Neural cell (in vitro differentiated cells): ENCODE data around the gene DSEL. TPM values are rescaled to one million over a fixed set of nuclear protein-coding genes. Genes with fewer than 3 reads are reported as not detected.

Source experiments
- H2AFZ ChIP-seq: fragments of 200-600, 300-800 bp; sonication (generic), shearing (Covaris generic); 2 replicates; pipeline ENCODE4 v1.6.0; 2014; ENCODE audit warnings: low read depth, mild to moderate bottlenecking, antibody characterized with exemption, low read length, moderate library complexity
- H3F3A ChIP-seq: fragments of 200-600 bp; shearing (Covaris generic); 2 replicates; pipeline ENCODE4 v1.6.1; 2016; ENCODE audit warnings: mild to moderate bottlenecking, moderate library complexity, mixed read lengths, antibody characterized with exemption, low read length; ENCODE audit not compliant: insufficient read depth, poor library complexity, severe bottlenecking
- H3K27ac ChIP-seq: fragments of 200-600, 300-800 bp; sonication (generic), shearing (Covaris generic); 2 replicates; pipeline ENCODE4 v1.5.1; 2014; ENCODE audit warnings: mild to moderate bottlenecking, low read length, moderate library complexity
- H3K27me3 ChIP-seq: fragments of 300-800, 200-600 bp; sonication (generic), shearing (Covaris generic); 2 replicates; pipeline ENCODE4 v1.6.0; 2014; ENCODE audit warnings: mild to moderate bottlenecking, low read depth, low read length, moderate library complexity; ENCODE audit not compliant: insufficient read depth
- H3K36me3 ChIP-seq: fragments of 300-800, 200-600 bp; sonication (generic), shearing (Covaris generic); 2 replicates; pipeline ENCODE4 v1.5.1; 2014; ENCODE audit warnings: mild to moderate bottlenecking, antibody characterized with exemption, low read length, moderate library complexity; ENCODE audit not compliant: insufficient read depth
- H3K4me2 ChIP-seq: fragments of 300-800, 200-600 bp; sonication (generic), shearing (Covaris generic); 2 replicates; pipeline ENCODE4 v1.6.0; 2014; ENCODE audit warnings: mild to moderate bottlenecking, low read length
- H3K4me3 ChIP-seq: fragments of 300-800, 200-600 bp; sonication (generic), shearing (Covaris generic); 2 replicates; pipeline ENCODE4 v1.5.1; 2014; ENCODE audit warnings: mild to moderate bottlenecking, low read length, moderate library complexity
- H3K79me2 ChIP-seq: fragments of 200-600 bp; shearing (Covaris generic); replicated peaks from 2 replicates; pipeline ENCODE4 v1.6.0; 2014; ENCODE audit warnings: mild to moderate bottlenecking, low read length, moderate library complexity; ENCODE audit not compliant: insufficient read depth
- H3K9ac ChIP-seq: fragments of 300-800, 200-600 bp; sonication (generic), shearing (Covaris generic); 2 replicates; pipeline ENCODE4 v1.6.1; 2016; ENCODE audit warnings: mild to moderate bottlenecking, low read length, mixed read lengths
- H3K9me2 ChIP-seq: fragments of 200-600 bp; shearing (Covaris generic); 2 replicates; pipeline ENCODE4 v1.6.1; 2016; ENCODE audit warnings: mild to moderate bottlenecking, low read length, mixed read lengths; ENCODE audit not compliant: insufficient read depth
- H3K9me3 ChIP-seq: fragments of 200-600, 300-800 bp; sonication (generic), shearing (Covaris generic); 2 replicates; pipeline ENCODE4 v1.6.1; 2016; ENCODE audit warnings: mild to moderate bottlenecking, mixed run types, low read length, moderate library complexity, mixed read lengths
- H4K20me1 ChIP-seq: fragments of 200-600 bp; shearing (Covaris generic); 2 replicates; pipeline ENCODE4 v1.6.1; 2016; ENCODE audit warnings: mild to moderate bottlenecking, mixed run types; ENCODE audit not compliant: insufficient read depth
- EP300 ChIP-seq: fragments of 450-650 bp; conservative IDR thresholded peaks from 2 replicates; pipeline ENCODE4 v1.6.1; 2014; ENCODE audit warnings: antibody characterized with exemption, mild to moderate bottlenecking, moderate library complexity; ENCODE audit not compliant: poor library complexity, severe bottlenecking
- EZH2 ChIP-seq: fragments of 200-600, 300-800 bp; shearing (Covaris generic), sonication (generic); IDR thresholded peaks from 2 replicates; pipeline ENCODE4 v1.6.1; 2014; ENCODE audit warnings: antibody characterized with exemption, low read length, borderline replicate concordance, mild to moderate bottlenecking; ENCODE audit not compliant: insufficient read depth, poor library complexity, severe bottlenecking
- MXI1 ChIP-seq: fragments of 450-650 bp; conservative IDR thresholded peaks from 2 replicates; pipeline ENCODE4 v1.6.1; 2014; ENCODE audit warnings: antibody characterized with exemption, mild to moderate bottlenecking; ENCODE audit not compliant: poor library complexity, severe bottlenecking
- POLR2AphosphoS5 ChIP-seq: IDR thresholded peaks from 2 replicates; pipeline ENCODE4 v1.6.1; 2012
- RAD21 ChIP-seq: fragments of 450-650 bp; conservative IDR thresholded peaks from 2 replicates; pipeline ENCODE4 v1.6.1; 2014; ENCODE audit warnings: antibody characterized with exemption, mild to moderate bottlenecking, moderate library complexity
- SMC3 ChIP-seq: fragments of 450-650 bp; conservative IDR thresholded peaks from 2 replicates; pipeline ENCODE4 v1.6.1; 2014; ENCODE audit warnings: antibody characterized with exemption, mild to moderate bottlenecking, moderate library complexity; ENCODE audit not compliant: poor library complexity
- TAF1 ChIP-seq: IDR thresholded peaks from 2 replicates; pipeline ENCODE4 v1.6.1; 2012; ENCODE audit warnings: low read depth
- polyA plus RNA-seq: library from polyadenylated mRNA; depleted of rRNA; stranded (reverse); fragments of >200 nt; gene quantifications from 2 replicates; pipeline ENCODE4 v1.2.3, GENCODE V29; 2014
- TF ChIP-seq, protein P1 (sequence below): IDR thresholded peaks from 2 replicates; pipeline ENCODE4 v1.6.1; 2012; ENCODE audit warnings: borderline replicate concordance
- TF ChIP-seq, protein P2 (sequence below): fragments of 450-650 bp; IDR thresholded peaks from 2 replicates; pipeline ENCODE4 v1.5.1; 2014; ENCODE audit warnings: antibody characterized with exemption, mild to moderate bottlenecking, moderate library complexity; ENCODE audit not compliant: poor library complexity, severe bottlenecking

Gene DSEL
- polyA plus RNA-seq, 1 donor from 2014 or later = 31.2 TPM

- Histone ChIP-seq H2AFZ (no peak overlapping the region), H3K4me3 (no peak overlapping the region), H3F3A (no peaks in the 10 kb centered on the region), H3K9me2 (no peaks in the 10 kb centered on the region), H3K4me2 (no peak overlapping the region), H3K27me3 (no peaks in the 10 kb centered on the region), H3K36me3 (no peaks in the 10 kb centered on the region), H3K9me3 (no peaks in the 10 kb centered on the region), H4K20me1 (no peaks in the 10 kb centered on the region), H3K27ac (no peak overlapping the region), H3K79me2 (no peaks in the 10 kb centered on the region), H3K9ac (no peak overlapping the region)
- no peak for TF ChIP-seq SMC3
- no peak for TF ChIP-seq TAF1
- TF ChIP-seq RAD21 = no peak
- TF ChIP-seq EZH2 = no peak
- TF ChIP-seq POLR2AphosphoS5 = no peak
- TF ChIP-seq, protein P1, sequence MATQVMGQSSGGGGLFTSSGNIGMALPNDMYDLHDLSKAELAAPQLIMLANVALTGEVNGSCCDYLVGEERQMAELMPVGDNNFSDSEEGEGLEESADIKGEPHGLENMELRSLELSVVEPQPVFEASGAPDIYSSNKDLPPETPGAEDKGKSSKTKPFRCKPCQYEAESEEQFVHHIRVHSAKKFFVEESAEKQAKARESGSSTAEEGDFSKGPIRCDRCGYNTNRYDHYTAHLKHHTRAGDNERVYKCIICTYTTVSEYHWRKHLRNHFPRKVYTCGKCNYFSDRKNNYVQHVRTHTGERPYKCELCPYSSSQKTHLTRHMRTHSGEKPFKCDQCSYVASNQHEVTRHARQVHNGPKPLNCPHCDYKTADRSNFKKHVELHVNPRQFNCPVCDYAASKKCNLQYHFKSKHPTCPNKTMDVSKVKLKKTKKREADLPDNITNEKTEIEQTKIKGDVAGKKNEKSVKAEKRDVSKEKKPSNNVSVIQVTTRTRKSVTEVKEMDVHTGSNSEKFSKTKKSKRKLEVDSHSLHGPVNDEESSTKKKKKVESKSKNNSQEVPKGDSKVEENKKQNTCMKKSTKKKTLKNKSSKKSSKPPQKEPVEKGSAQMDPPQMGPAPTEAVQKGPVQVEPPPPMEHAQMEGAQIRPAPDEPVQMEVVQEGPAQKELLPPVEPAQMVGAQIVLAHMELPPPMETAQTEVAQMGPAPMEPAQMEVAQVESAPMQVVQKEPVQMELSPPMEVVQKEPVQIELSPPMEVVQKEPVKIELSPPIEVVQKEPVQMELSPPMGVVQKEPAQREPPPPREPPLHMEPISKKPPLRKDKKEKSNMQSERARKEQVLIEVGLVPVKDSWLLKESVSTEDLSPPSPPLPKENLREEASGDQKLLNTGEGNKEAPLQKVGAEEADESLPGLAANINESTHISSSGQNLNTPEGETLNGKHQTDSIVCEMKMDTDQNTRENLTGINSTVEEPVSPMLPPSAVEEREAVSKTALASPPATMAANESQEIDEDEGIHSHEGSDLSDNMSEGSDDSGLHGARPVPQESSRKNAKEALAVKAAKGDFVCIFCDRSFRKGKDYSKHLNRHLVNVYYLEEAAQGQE = no peak
- TF ChIP-seq MXI1 = no peak
These were observed 38.3 kb downstream of the DSEL start for GRCh38 chr18:67478249-67478648.

GRCh38 chr18:67477522-67477921 is 39.0 kb downstream of the DSEL start:
- Histone ChIP-seq H3F3A (no peaks in the 10 kb centered on the region), H3K9me2 (no peaks in the 10 kb centered on the region), H3K9me3 (no peaks in the 10 kb centered on the region), H3K9ac (no peak overlapping the region), H3K4me3 (no peak overlapping the region), H3K27me3 (no peaks in the 10 kb centered on the region), H3K79me2 (no peaks in the 10 kb centered on the region), H3K27ac (no peak overlapping the region), H2AFZ (no peak overlapping the region), H3K36me3 (no peaks in the 10 kb centered on the region), H4K20me1 (no peaks in the 10 kb centered on the region), H3K4me2 (no peak overlapping the region)
- TF ChIP-seq, protein P1 = no peak
- TF ChIP-seq TAF1 = no peak
- no peak for TF ChIP-seq SMC3
- TF ChIP-seq, protein P2, sequence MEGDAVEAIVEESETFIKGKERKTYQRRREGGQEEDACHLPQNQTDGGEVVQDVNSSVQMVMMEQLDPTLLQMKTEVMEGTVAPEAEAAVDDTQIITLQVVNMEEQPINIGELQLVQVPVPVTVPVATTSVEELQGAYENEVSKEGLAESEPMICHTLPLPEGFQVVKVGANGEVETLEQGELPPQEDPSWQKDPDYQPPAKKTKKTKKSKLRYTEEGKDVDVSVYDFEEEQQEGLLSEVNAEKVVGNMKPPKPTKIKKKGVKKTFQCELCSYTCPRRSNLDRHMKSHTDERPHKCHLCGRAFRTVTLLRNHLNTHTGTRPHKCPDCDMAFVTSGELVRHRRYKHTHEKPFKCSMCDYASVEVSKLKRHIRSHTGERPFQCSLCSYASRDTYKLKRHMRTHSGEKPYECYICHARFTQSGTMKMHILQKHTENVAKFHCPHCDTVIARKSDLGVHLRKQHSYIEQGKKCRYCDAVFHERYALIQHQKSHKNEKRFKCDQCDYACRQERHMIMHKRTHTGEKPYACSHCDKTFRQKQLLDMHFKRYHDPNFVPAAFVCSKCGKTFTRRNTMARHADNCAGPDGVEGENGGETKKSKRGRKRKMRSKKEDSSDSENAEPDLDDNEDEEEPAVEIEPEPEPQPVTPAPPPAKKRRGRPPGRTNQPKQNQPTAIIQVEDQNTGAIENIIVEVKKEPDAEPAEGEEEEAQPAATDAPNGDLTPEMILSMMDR = no peak
- TF ChIP-seq EP300 = no peak
- no peak for TF ChIP-seq RAD21
